ENCODE data around the gene ATR. TPM values are rescaled to one million over a fixed set of nuclear protein-coding genes. Genes with fewer than 3 reads are reported as not detected.
"Not testable (repeated sequence)": the region's sequence is repeated elsewhere in the genome, so short reads cannot be mapped to it uniquely, and the experiment has no call there.

The ATR gene
- total and polyA plus RNA-seq, 2 experiments from 2014 or later = 5.0 to 15.7 TPM

DNA sequence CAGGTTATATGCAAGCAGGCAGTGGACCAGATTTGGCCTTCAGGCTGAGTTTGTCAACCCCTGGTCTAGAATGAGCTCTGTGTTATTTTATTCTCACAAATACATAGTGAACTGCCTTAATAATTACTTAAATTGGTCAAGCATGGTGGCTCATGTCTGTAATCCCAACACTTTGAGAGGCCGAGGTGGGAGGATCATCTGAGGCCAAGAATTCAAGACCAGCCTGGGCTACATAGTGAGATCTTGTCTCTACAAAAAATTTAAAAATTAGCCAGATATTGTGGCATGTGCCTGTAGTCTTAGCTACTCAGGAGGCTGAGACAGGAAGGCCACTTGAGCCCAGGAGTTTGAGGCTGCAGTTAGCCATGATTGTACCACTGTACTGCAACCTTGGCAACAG lies 32.7 kb upstream of the ATR start:
- Histone ChIP-seq H3K27ac (no peak overlapping the region), H3K4me1 (ENCODE audit: low read depth) (no peaks in the 10 kb centered on the region), H3K36me3 (no peaks in the 10 kb centered on the region), H3K9me3 (ENCODE audit: low read depth) (no peaks in the 10 kb centered on the region), H3K4me3 (no peak overlapping the region), H3K27me3 (no peaks in the 10 kb centered on the region)
- no peak for DNase-seq (ENCODE audit: low read depth in 1 of 2, low spot score in 1 of 2)
- TF ChIP-seq, protein P1, sequence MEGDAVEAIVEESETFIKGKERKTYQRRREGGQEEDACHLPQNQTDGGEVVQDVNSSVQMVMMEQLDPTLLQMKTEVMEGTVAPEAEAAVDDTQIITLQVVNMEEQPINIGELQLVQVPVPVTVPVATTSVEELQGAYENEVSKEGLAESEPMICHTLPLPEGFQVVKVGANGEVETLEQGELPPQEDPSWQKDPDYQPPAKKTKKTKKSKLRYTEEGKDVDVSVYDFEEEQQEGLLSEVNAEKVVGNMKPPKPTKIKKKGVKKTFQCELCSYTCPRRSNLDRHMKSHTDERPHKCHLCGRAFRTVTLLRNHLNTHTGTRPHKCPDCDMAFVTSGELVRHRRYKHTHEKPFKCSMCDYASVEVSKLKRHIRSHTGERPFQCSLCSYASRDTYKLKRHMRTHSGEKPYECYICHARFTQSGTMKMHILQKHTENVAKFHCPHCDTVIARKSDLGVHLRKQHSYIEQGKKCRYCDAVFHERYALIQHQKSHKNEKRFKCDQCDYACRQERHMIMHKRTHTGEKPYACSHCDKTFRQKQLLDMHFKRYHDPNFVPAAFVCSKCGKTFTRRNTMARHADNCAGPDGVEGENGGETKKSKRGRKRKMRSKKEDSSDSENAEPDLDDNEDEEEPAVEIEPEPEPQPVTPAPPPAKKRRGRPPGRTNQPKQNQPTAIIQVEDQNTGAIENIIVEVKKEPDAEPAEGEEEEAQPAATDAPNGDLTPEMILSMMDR (IDR thresholded peaks at IDR 0.05; ENCODE audit: low read depth, low read length) = no peak

DNA sequence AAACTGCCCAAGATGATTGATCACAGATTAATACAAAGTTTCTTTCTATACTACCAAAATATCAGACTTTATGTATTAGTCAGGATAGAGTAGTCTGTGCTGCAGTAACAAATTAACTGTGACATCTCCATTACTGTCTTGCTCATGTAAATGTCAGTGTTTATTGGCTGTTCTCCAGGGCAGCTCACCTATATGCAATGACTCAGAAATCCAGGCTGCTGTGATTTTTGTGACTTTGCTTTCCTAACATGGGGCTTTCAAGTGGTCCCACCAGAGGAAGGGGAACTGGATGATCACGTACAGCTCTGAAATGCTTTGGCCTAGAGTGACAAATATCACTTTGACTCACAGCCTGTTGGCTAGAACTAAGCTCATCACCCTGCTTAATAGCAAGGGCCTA lies 30.6 kb upstream of the ATR start:
- no peaks in the 10 kb centered on the region for H3K27me3 ChIP-seq
- no peaks in the 10 kb centered on the region for H3K9me3 ChIP-seq (ENCODE audit: low read depth)
- TF ChIP-seq, protein P1 (IDR thresholded peaks at IDR 0.05; ENCODE audit: low read depth, low read length) = no peak
- no peaks in the 10 kb centered on the region for H3K4me1 ChIP-seq (ENCODE audit: low read depth)
- no peak overlapping the region for H3K4me3 ChIP-seq
- H3K36me3 ChIP-seq = no peaks in the 10 kb centered on the region
- DNase-seq (ENCODE audit: low read depth in 1 of 2, low spot score in 1 of 2) = no peak
- H3K27ac ChIP-seq = no peak overlapping the region

DNA sequence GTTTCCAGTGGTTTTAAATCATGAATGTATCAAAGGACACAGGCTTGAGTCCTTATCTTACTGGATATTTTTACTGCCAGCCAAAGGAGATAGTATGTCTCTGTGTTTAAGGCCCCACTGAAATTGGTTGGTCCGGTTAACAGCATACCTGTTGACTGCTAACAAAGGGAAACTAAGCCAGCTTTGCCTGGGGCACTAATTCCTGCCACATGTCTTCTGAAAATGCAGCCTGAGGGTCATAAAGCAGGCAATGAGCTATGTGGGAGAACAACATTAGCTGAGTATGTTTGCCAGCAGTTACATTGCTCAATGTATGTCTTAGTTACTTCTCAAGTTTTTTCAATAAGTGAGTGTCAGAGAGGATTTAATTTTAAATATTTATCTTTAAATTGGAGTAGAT lies 30.1 kb upstream of the ATR start:
- TF ChIP-seq, protein P1 (IDR thresholded peaks at IDR 0.05; ENCODE audit: low read depth, low read length) = no peak
- no peaks in the 10 kb centered on the region for H3K4me1 ChIP-seq (ENCODE audit: low read depth)
- H3K36me3 ChIP-seq = no peaks in the 10 kb centered on the region
- H3K4me3 ChIP-seq = no peak overlapping the region
- no peaks in the 10 kb centered on the region for H3K9me3 ChIP-seq (ENCODE audit: low read depth)
- DNase-seq (ENCODE audit: low read depth in 1 of 2, low spot score in 1 of 2) = no peak
- H3K27ac ChIP-seq = no peak overlapping the region
- H3K27me3 ChIP-seq = no peaks in the 10 kb centered on the region

DNA sequence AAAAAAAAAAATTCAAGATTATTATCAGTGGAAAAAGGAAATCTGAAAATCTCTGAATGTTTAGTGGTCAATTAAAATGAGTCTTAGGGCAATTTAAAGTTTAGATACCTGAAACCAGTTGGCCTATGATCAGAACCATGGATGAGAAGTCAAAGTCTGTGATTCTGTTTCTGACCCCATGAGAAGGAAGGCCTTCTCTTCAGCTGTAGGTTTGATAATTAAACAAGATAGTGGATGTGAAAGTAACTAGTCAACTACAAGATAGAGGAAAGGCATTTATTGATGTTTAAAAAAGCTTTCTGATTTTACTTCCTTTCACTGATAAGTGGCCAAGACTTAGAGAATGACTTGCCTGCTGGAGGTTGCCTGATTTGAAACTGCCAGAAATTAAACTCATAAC lies 26.4 kb upstream of the ATR start:
- Histone ChIP-seq H3K4me3 (no peak overlapping the region), H3K9me3 (ENCODE audit: low read depth) (no peaks in the 10 kb centered on the region), H3K27me3 (no peaks in the 10 kb centered on the region), H3K27ac (no peak overlapping the region), H3K4me1 (ENCODE audit: low read depth) (no peaks in the 10 kb centered on the region), H3K36me3 (no peaks in the 10 kb centered on the region)
- DNase-seq (ENCODE audit: low read depth in 1 of 2, low spot score in 1 of 2) = no peak
- TF ChIP-seq, protein P1 (IDR thresholded peaks at IDR 0.05; ENCODE audit: low read depth, low read length) = no peak

DNA sequence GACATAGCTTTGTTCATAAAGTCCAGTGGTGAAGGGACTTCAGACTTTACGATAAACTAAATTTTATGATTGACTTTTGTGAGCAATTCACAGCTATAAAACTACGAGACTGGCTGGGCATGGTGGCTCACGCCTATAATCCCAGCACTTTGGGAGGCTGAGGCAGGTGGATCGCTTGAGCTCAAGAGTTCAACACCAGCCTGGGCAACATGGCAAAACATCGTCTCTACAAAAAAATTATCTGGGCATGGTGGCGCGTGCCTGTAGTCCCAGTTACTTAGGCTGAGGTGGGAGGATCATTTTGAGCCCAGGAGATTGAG lies 24.8 kb upstream of the ATR start:
- not testable (repeated sequence) for H3K9me3 ChIP-seq (ENCODE audit: low read depth); H3K27ac ChIP-seq; H3K27me3 ChIP-seq; DNase-seq (ENCODE audit: low read depth in 1 of 2, low spot score in 1 of 2); H3K4me3 ChIP-seq; H3K4me1 ChIP-seq (ENCODE audit: low read depth); H3K36me3 ChIP-seq

DNA sequence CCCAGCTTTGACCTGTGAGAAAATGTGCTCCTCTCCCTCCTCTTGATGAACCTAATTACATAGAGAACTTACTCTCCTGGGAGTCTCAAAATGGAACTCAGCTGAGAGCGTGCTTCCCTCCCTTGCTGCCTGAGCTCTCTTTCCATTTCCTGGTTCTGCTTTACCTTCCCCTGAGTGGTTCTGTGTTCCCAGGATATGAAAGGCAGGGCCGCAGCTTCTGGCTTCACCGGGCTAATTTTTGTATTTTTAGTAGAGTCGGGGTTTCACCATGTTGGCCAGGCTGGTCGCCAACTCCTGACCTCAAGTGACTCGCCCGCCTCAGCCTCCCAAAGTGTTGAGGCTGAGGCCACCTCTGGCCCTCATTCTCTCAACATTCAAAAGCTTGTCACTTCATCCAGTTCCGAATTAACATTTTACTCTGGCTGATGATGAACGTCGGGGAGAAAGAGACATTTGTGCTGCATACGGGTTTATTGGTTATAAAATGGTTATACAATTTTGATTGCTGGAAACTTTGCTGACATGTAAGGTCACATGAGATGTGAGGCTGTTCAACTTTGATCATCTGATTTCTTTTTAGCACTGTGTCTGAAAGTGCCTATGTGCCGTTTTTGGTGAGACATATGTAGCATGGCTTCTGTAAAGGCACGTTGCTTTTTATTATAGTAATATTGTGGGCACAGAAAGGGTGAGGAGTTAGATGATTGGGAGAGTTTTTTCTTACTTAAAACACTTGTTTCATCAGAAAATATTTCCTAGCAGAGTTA lies 24.3 kb upstream of the ATR start:
- DNase-seq (ENCODE audit: low read depth in 1 of 2, low spot score in 1 of 2) = no peak
- no peaks in the 10 kb centered on the region for H3K27me3 ChIP-seq
- TF ChIP-seq, protein P1 (IDR thresholded peaks at IDR 0.05; ENCODE audit: low read depth, low read length) = no peak
- no peak overlapping the region for H3K4me3 ChIP-seq
- H3K4me1 ChIP-seq (ENCODE audit: low read depth) = no peaks in the 10 kb centered on the region
- H3K27ac ChIP-seq = no peak overlapping the region
- H3K36me3 ChIP-seq = no peaks in the 10 kb centered on the region
- no peaks in the 10 kb centered on the region for H3K9me3 ChIP-seq (ENCODE audit: low read depth)

All from cardiac muscle cell (in vitro differentiated cells and primary cell).